SK-N-SH (cell line): ENCODE measurements around the gene PFKFB3. TPM values are rescaled to one million over a fixed set of nuclear protein-coding genes. Genes with fewer than 3 reads are reported as not detected.

ENCODE experiments used
- CTCF ChIA-PET: fragments of 300-600, 350-600 bp; formaldehyde crosslinking; extraction: SDS; loops from one replicate; lab custom pipeline; 2021; lab: Yijun Ruan, JAX
- POLR2A ChIA-PET: fragments of 350-600 bp; sonication (Branson Sonifier 250); formaldehyde crosslinking; extraction: SDS; loops from one replicate; lab custom pipeline; 2020; ENCODE audit warnings: antibody characterized with exemption, inconsistent platforms; lab: Yijun Ruan, JAX
- DNase-seq: peaks from one replicate; pipeline ENCODE4 v3.0.0; 2012
- H2AFZ ChIP-seq: fragments of 200-600 bp; sonication (generic); 2 replicates; pipeline ENCODE4 v1.8.1; 2016; ENCODE audit warnings: antibody characterized with exemption, mild to moderate bottlenecking, low read depth
- H3F3A ChIP-seq: fragments of 200-600 bp; sonication (generic); replicated peaks from 2 replicates; pipeline ENCODE3; 2016; ENCODE audit warnings: antibody characterized with exemption, mild to moderate bottlenecking; ENCODE audit not compliant: insufficient read depth
- H3K27ac ChIP-seq, 2 experiments: fragments of 200-500 bp in 1 of 2; fragments of 200-600 bp in 1 of 2; sonication (Bioruptor generic) in 1 of 2; sonication (generic), shearing (Covaris generic) in 1 of 2; 2 replicates each; pipeline versions ENCODE4 v1.5.1 to v1.6.1; 2014 to 2016; ENCODE audit warnings: low read depth in 2 of 2, inconsistent platforms in 1 of 2, low read length in 1 of 2, mild to moderate bottlenecking in 1 of 2, mixed read lengths in 1 of 2
- H3K27me3 ChIP-seq: fragments of 200-600 bp; sonication (generic), shearing (Covaris generic); 2 replicates; pipeline ENCODE4 v1.6.1; 2016; ENCODE audit warnings: mixed run types; ENCODE audit not compliant: insufficient read depth
- H3K36me3 ChIP-seq, 2 experiments: fragments of 200-500 bp in 1 of 2; fragments of 200-600 bp in 1 of 2; sonication (Bioruptor generic) in 1 of 2; sonication (generic) in 1 of 2; replicated peaks in 1 of 2; 2 replicates each; pipeline versions ENCODE3 to v1.5.1; 2014 to 2016; ENCODE audit warnings: low read length in 1 of 2, mild to moderate bottlenecking in 1 of 2; ENCODE audit not compliant: insufficient read depth in 2 of 2, control insufficient read depth in 1 of 2
- H3K4me1 ChIP-seq, 2 experiments: fragments of 200-500 bp in 1 of 2; fragments of 200-600 bp in 1 of 2; sonication (Bioruptor generic) in 1 of 2; sonication (generic), shearing (Covaris generic) in 1 of 2; 2 replicates each; pipeline versions ENCODE4 v1.5.1 to v1.6.1; 2014 to 2016; ENCODE audit warnings: low read depth in 1 of 2, low read length in 1 of 2, mixed run types in 1 of 2; ENCODE audit not compliant: insufficient read depth in 2 of 2, control insufficient read depth in 1 of 2
- H3K4me2 ChIP-seq: fragments of 200-600 bp; sonication (generic), shearing (Covaris generic); 2 replicates; pipeline ENCODE4 v1.6.1; 2017; ENCODE audit warnings: mixed run types
- H3K4me3 ChIP-seq, 2 experiments: fragments of 200-500 bp in 1 of 2; fragments of 200-600 bp in 1 of 2; sonication (Bioruptor generic) in 1 of 2; sonication (generic), shearing (Covaris generic) in 1 of 2; 2 replicates each; pipeline versions ENCODE4 v1.5.1 to v1.8.1; 2014 to 2016; ENCODE audit warnings: low read depth in 2 of 2, inconsistent platforms in 1 of 2, low read length in 1 of 2, mild to moderate bottlenecking in 1 of 2, mixed read lengths in 1 of 2, moderate library complexity in 1 of 2
- H3K79me2 ChIP-seq: fragments of 200-600 bp; sonication (generic); 2 replicates; pipeline ENCODE4 v1.8.1; 2017; ENCODE audit warnings: mild to moderate bottlenecking; ENCODE audit not compliant: insufficient read depth
- H3K9ac ChIP-seq: fragments of 200-600 bp; sonication (generic); 2 replicates; pipeline ENCODE4 v1.6.1; 2017; ENCODE audit warnings: mixed run types
- H3K9me2 ChIP-seq: fragments of 200-600 bp; sonication (generic); 2 replicates; pipeline ENCODE4 v1.6.1; 2017; ENCODE audit warnings: mixed run types
- H3K9me3 ChIP-seq: fragments of 200-600 bp; sonication (generic); 2 replicates; pipeline ENCODE4 v1.6.1; 2017; ENCODE audit warnings: mixed run types, mild to moderate bottlenecking, moderate library complexity
- H4K20me1 ChIP-seq: fragments of 200-600 bp; sonication (generic); 2 replicates; pipeline ENCODE4 v1.6.1; 2017; ENCODE audit warnings: mild to moderate bottlenecking, mixed run types; ENCODE audit not compliant: insufficient read depth
- GATA2 ChIP-seq: sonication (generic); formaldehyde crosslinking; IDR thresholded peaks from 2 replicates; pipeline ENCODE4 v1.5.0; 2020; ENCODE audit warnings: mild to moderate bottlenecking, missing genetic modification reagents
- NFIC ChIP-seq: IDR thresholded peaks from 2 replicates; pipeline ENCODE4 v1.4.0; 2012; ENCODE audit warnings: borderline replicate concordance
- POLR2AphosphoS5 ChIP-seq: IDR thresholded peaks from 2 replicates; pipeline ENCODE4 v1.6.1; 2012; ENCODE audit warnings: low read depth, low read length
- TAF1 ChIP-seq: IDR thresholded peaks from 2 replicates; pipeline ENCODE4 v1.6.1; 2012; ENCODE audit warnings: low read depth, mild to moderate bottlenecking, low read length, moderate library complexity, borderline replicate concordance
- TCF12 ChIP-seq: IDR thresholded peaks from 2 replicates; pipeline ENCODE4 v1.4.0; 2012
- WGBS: methylation state at CpG from one replicate; pipeline ENCODE4 v1.1.6; 2017; ENCODE audit warnings: low lambda C conversion rate; 5-methylcytosine and 5-hydroxymethylcytosine counted together
- polyA plus RNA-seq, 3 experiments: library from polyadenylated mRNA; depleted of rRNA; stranded (reverse); fragments of >200 nt; gene quantifications; 2 replicates each; pipeline ENCODE4 v1.2.3, GENCODE V29; 2012
- TF ChIP-seq, protein P1 (sequence below): fragments of 150-350 bp; IDR thresholded peaks from 2 replicates; pipeline ENCODE4 v1.6.1; 2017; ENCODE audit warnings: antibody characterized with exemption, low read length, low read depth, borderline replicate concordance
- TF ChIP-seq, protein P2 (sequence below): IDR thresholded peaks from 2 replicates; pipeline ENCODE4 v1.4.0; 2012; ENCODE audit warnings: low read depth, borderline replicate concordance
- TF ChIP-seq, protein P3 (sequence below): IDR thresholded peaks from 2 replicates; pipeline ENCODE4 v1.6.1; 2012; ENCODE audit warnings: mild to moderate bottlenecking, low read depth, low read length, moderate library complexity
- TF ChIP-seq, protein P4 (sequence below): IDR thresholded peaks from 2 replicates; pipeline ENCODE4 v1.4.0; 2012; ENCODE audit warnings: low read depth
- TF ChIP-seq, protein P5 (sequence below): fragments of 200-600 bp; sonication (generic); IDR thresholded peaks from 2 replicates; pipeline ENCODE4 v1.6.1; 2017; ENCODE audit warnings: antibody characterized with exemption, mild to moderate bottlenecking, moderate library complexity

The PFKFB3 gene
- polyA plus RNA-seq, 1 of the 3 experiments (the other 2 are of a cell fraction) = 59.7 TPM

DNA sequence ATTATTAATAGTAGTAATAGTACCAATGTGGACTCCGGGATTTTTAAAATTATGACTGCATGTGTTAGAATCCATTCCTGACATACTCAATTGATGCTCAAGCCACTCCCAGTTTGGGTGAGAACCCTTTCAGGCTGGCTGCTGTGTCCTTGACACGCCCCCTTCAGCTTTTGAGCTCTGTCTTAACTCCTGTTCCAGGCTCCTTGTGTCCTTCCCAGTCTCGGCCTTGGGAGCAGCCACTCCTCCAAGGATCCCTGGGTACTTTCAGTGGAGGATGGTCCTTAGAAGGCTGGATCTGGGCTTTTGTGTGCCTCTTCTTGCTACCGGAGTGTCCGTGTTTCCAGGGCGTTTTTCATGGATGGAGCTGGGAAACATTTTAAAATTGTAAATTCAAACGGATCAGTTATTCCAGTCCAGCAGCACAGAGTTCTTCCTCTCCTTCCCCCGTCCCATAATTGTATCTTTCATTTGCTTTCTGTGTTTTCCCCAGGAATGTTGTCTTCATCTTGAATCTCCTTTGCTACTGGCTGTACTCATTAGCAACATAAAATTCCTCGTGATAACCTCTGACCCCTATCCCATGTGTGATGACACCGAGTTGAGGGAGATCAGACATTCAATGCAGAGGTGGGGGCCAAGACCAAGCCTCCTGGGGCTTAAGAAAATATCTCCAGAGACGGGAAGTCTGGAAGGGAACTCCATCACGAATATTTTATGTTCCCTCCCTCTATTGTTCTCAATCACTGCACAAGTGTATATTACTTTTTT, 40.0 kb upstream of the PFKFB3 start (continued):
- TF ChIP-seq, protein P1, sequence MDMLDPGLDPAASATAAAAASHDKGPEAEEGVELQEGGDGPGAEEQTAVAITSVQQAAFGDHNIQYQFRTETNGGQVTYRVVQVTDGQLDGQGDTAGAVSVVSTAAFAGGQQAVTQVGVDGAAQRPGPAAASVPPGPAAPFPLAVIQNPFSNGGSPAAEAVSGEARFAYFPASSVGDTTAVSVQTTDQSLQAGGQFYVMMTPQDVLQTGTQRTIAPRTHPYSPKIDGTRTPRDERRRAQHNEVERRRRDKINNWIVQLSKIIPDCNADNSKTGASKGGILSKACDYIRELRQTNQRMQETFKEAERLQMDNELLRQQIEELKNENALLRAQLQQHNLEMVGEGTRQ = no peak
- TF ChIP-seq, protein P2, sequence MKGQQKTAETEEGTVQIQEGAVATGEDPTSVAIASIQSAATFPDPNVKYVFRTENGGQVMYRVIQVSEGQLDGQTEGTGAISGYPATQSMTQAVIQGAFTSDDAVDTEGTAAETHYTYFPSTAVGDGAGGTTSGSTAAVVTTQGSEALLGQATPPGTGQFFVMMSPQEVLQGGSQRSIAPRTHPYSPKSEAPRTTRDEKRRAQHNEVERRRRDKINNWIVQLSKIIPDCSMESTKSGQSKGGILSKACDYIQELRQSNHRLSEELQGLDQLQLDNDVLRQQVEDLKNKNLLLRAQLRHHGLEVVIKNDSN = no peak
- TF ChIP-seq TCF12 (no peak), GATA2 (CRISPR knock-in tag) (no peak)

DNA sequence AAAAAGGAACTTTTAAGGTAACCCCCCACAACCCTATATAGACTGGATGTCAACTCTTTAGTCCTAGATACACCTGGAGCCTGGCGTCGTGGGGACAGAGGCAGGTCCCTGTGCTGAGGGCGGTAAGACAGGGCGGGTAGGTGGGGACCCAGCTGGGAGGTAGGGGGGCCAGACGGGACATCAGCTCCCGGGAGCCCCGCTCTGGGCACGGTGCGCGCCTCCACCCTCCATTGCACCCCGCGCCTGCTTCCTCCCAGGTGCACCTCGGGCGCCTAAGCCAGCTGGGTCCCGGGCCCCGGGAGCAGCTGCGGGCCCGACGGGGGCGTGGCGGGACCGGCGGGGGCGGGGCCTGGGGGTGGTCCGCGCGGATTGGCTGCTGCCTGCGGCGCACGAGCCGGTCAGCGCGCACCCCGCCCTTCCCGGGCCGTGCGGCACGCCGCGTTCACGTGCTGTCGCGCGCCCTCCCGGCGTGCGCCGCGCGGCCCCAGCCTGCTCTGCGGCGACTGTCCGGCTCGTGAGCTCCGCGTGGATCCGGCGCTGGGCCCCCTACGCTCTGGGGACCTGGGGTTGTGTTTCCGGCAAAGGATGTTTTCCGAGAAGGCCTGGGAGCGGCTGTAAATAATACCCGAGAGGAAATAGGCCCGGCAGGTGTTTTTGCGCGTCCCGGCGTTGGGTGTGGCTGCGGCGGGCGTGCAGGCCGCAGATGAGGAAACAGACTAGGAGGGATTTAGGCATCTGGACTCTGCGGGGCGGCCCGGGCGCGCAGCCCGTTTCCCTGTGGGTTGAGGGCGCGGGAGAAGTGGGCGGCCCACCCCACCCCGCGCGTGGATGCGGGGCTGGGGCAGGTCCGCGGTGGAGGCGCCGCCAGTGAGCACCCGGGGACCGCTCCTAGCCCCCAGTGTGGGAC, 39.1 kb upstream of the PFKFB3 start:
- no peaks in the 10 kb centered on the region for H3K9me3 ChIP-seq
- peak; percentile 92 for DNase-seq

More for the DNA sequence above, 39.1 kb upstream of the PFKFB3 start:
- H3K27ac ChIP-seq = peak overlapping the region in 1 of 2 experiments; percentile 56; a peak in 1 of 4 replicates
- H3K9ac ChIP-seq = peak overlapping the region; percentile 67
- no peaks in the 10 kb centered on the region for H3K36me3 ChIP-seq
- TF ChIP-seq, protein P3, sequence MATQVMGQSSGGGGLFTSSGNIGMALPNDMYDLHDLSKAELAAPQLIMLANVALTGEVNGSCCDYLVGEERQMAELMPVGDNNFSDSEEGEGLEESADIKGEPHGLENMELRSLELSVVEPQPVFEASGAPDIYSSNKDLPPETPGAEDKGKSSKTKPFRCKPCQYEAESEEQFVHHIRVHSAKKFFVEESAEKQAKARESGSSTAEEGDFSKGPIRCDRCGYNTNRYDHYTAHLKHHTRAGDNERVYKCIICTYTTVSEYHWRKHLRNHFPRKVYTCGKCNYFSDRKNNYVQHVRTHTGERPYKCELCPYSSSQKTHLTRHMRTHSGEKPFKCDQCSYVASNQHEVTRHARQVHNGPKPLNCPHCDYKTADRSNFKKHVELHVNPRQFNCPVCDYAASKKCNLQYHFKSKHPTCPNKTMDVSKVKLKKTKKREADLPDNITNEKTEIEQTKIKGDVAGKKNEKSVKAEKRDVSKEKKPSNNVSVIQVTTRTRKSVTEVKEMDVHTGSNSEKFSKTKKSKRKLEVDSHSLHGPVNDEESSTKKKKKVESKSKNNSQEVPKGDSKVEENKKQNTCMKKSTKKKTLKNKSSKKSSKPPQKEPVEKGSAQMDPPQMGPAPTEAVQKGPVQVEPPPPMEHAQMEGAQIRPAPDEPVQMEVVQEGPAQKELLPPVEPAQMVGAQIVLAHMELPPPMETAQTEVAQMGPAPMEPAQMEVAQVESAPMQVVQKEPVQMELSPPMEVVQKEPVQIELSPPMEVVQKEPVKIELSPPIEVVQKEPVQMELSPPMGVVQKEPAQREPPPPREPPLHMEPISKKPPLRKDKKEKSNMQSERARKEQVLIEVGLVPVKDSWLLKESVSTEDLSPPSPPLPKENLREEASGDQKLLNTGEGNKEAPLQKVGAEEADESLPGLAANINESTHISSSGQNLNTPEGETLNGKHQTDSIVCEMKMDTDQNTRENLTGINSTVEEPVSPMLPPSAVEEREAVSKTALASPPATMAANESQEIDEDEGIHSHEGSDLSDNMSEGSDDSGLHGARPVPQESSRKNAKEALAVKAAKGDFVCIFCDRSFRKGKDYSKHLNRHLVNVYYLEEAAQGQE = no peak
- TF ChIP-seq, protein P2 = peak; percentile 50; the same call in 1 of the 2 replicates
- TF ChIP-seq TAF1 (peak; percentile 36; the same call in 1 of the 2 replicates), NFIC (no peak), POLR2AphosphoS5 (peak; percentile 71; the same call in 1 of the 2 replicates)
- TF ChIP-seq, protein P4, sequence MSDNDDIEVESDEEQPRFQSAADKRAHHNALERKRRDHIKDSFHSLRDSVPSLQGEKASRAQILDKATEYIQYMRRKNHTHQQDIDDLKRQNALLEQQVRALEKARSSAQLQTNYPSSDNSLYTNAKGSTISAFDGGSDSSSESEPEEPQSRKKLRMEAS = peak; percentile 94
- TF ChIP-seq, protein P5, sequence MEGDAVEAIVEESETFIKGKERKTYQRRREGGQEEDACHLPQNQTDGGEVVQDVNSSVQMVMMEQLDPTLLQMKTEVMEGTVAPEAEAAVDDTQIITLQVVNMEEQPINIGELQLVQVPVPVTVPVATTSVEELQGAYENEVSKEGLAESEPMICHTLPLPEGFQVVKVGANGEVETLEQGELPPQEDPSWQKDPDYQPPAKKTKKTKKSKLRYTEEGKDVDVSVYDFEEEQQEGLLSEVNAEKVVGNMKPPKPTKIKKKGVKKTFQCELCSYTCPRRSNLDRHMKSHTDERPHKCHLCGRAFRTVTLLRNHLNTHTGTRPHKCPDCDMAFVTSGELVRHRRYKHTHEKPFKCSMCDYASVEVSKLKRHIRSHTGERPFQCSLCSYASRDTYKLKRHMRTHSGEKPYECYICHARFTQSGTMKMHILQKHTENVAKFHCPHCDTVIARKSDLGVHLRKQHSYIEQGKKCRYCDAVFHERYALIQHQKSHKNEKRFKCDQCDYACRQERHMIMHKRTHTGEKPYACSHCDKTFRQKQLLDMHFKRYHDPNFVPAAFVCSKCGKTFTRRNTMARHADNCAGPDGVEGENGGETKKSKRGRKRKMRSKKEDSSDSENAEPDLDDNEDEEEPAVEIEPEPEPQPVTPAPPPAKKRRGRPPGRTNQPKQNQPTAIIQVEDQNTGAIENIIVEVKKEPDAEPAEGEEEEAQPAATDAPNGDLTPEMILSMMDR = no peak
- no peaks in the 10 kb centered on the region for H4K20me1 ChIP-seq
- H3F3A ChIP-seq = no peaks in the 10 kb centered on the region
- WGBS = 23% methylated on average over 36 of the region's 91 CpGs
- POLR2A ChIA-PET = interaction anchor here (0.8 to 1.3 kb wide), 3 partner anchors 38 to 49 kb away, joined by 3 to 5 read pairs (median 3); partner anchors contain the start of gene PFKFB3
- H3K79me2 ChIP-seq = peaks cover 30% of the 10 kb centered on the region; the same call in 1 of the 2 replicates
- no peaks in the 10 kb centered on the region for H3K9me2 ChIP-seq
- H3K4me2 ChIP-seq = peak overlapping the region; percentile 81
- H2AFZ ChIP-seq = peak overlapping the region; percentile 55; the same call in 1 of the 2 replicates
- H3K27me3 ChIP-seq = no peaks in the 10 kb centered on the region
- H3K4me3 ChIP-seq = peak overlapping the region; percentile 50 to 52
- CTCF ChIA-PET = interaction anchor here (0.6 to 2.5 kb wide), 6 partner anchors 11 to 238 kb away, joined by 3 to 10 read pairs (median 4); partner anchors contain the start of gene PFKFB3
- peaks cover 5 to 6% of the 10 kb centered on the region in 2 experiments; a peak in 2 of 4 replicates for H3K4me1 ChIP-seq
